ENCODE measurements around the gene SLC25A31. TPM values are rescaled to one million over a fixed set of nuclear protein-coding genes. Genes with fewer than 3 reads are reported as not detected.

SLC25A31 gene
- polyA plus RNA-seq, 4 donors, result not detected

GRCh38 chr4:127771535-127772275, 41.5 kb downstream of the SLC25A31 start:
- DNase-seq (no peak), FAIRE-seq (no peak)
- H3K27ac ChIP-seq (ENCODE audit: low read depth in 1 of 3, low read length in 2 of 3), result no peak overlapping the region
- H3K27me3 ChIP-seq (ENCODE audit: control insufficient read depth in 3 of 3, insufficient read depth in 3 of 3, low read length in 3 of 3), result no peaks in the 10 kb centered on the region
- H3K36me3 ChIP-seq (ENCODE audit: control insufficient read depth in 3 of 3, insufficient read depth in 2 of 3, low read depth in 1 of 3, low read length in 3 of 3), result no peaks in the 10 kb centered on the region
- WGBS, 3 donors, result 35 to 55% (median 42%) methylated on average over 4 of the region's 4 CpGs
- H3K4me3 ChIP-seq (ENCODE audit: low read depth in 1 of 3, low read length in 3 of 3), result no peak overlapping the region
- no peaks in the 10 kb centered on the region for H3K9me3 ChIP-seq (ENCODE audit: control insufficient read depth in 2 of 2, insufficient read depth in 1 of 2, low read depth in 1 of 2, low read length in 1 of 2)
- H3K4me1 ChIP-seq (ENCODE audit: control insufficient read depth in 3 of 3, insufficient read depth in 2 of 3, low read depth in 1 of 3, low read length in 2 of 3), result no peaks in the 10 kb centered on the region

GRCh38 chr4:127772769-127773671, 42.8 kb downstream of the SLC25A31 start:
- H3K27ac ChIP-seq (ENCODE audit: low read depth in 1 of 3, low read length in 2 of 3), result no peak overlapping the region
- H3K4me1 ChIP-seq (ENCODE audit: control insufficient read depth in 3 of 3, insufficient read depth in 2 of 3, low read depth in 1 of 3, low read length in 2 of 3), result no peaks in the 10 kb centered on the region
- no peak overlapping the region for H3K4me3 ChIP-seq (ENCODE audit: low read depth in 1 of 3, low read length in 3 of 3)
- H3K27me3 ChIP-seq (ENCODE audit: control insufficient read depth in 3 of 3, insufficient read depth in 3 of 3, low read length in 3 of 3), result peaks cover 0 to 2% (median 0%) of the 10 kb centered on the region in 3 donors
- no peaks in the 10 kb centered on the region for H3K9me3 ChIP-seq (ENCODE audit: control insufficient read depth in 2 of 2, insufficient read depth in 1 of 2, low read depth in 1 of 2, low read length in 1 of 2)
- WGBS, 3 donors, result 87 to 91% (median 90%) methylated on average over 10 of the region's 10 CpGs
- DNase-seq (no peak), FAIRE-seq (no peak)
- no peaks in the 10 kb centered on the region for H3K36me3 ChIP-seq (ENCODE audit: control insufficient read depth in 3 of 3, insufficient read depth in 2 of 3, low read depth in 1 of 3, low read length in 3 of 3)

DNA sequence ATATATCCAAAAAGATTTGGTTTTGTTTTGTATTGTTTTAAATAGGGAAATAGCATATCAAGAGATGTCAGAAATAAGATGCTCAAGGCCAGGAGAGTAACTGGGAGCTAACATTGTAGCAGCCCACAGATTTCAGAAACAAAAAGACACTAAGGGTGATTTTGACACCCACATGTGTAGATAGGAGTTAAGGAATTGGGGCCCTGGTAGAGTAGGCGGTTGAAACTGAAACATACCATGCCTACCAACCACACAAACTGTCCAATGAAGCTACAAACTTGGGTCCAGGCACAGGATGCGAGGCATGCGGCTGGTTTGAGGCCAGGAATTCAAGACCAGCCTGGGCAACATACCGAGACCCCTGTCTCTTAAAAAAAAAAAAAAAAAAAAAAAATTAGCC, 45.6 kb downstream of the SLC25A31 start:
- no peak for FAIRE-seq
- Histone ChIP-seq H3K9me3 (ENCODE audit: control insufficient read depth in 2 of 2, insufficient read depth in 1 of 2, low read depth in 1 of 2, low read length in 1 of 2) (no peaks in the 10 kb centered on the region), H3K27ac (ENCODE audit: low read depth in 1 of 3, low read length in 2 of 3) (no peak overlapping the region), H3K4me3 (ENCODE audit: low read depth in 1 of 3, low read length in 3 of 3) (no peak overlapping the region), H3K27me3 (ENCODE audit: control insufficient read depth in 3 of 3, insufficient read depth in 3 of 3, low read length in 3 of 3) (peaks cover 0 to 4% (median 2%) of the 10 kb centered on the region in 3 donors), H3K4me1 (ENCODE audit: control insufficient read depth in 3 of 3, insufficient read depth in 2 of 3, low read depth in 1 of 3, low read length in 2 of 3) (no peaks in the 10 kb centered on the region), H3K36me3 (ENCODE audit: control insufficient read depth in 3 of 3, insufficient read depth in 2 of 3, low read depth in 1 of 3, low read length in 3 of 3) (no peaks in the 10 kb centered on the region)
- 93 to 95% (median 93%) methylated on average over 4 of the region's 4 CpGs for WGBS, 3 donors
- no peak for DNase-seq

GRCh38 chr4:127776620-127777019, 46.4 kb downstream of the SLC25A31 start:
- H3K27me3 ChIP-seq (ENCODE audit: control insufficient read depth in 3 of 3, insufficient read depth in 3 of 3, low read length in 3 of 3), result peaks cover 0 to 11% (median 5%) of the 10 kb centered on the region in 3 donors
- H3K36me3 ChIP-seq (ENCODE audit: control insufficient read depth in 3 of 3, insufficient read depth in 2 of 3, low read depth in 1 of 3, low read length in 3 of 3), result no peaks in the 10 kb centered on the region
- DNase-seq (no peak), FAIRE-seq (no peak)
- H3K9me3 ChIP-seq (ENCODE audit: control insufficient read depth in 2 of 2, insufficient read depth in 1 of 2, low read depth in 1 of 2, low read length in 1 of 2), result no peaks in the 10 kb centered on the region
- H3K4me3 ChIP-seq (ENCODE audit: low read depth in 1 of 3, low read length in 3 of 3), result no peak overlapping the region
- 67 to 77% (median 70%) methylated on average over 2 of the region's 2 CpGs for WGBS, 3 donors
- H3K27ac ChIP-seq (ENCODE audit: low read depth in 1 of 3, low read length in 2 of 3), result no peak overlapping the region
- no peaks in the 10 kb centered on the region for H3K4me1 ChIP-seq (ENCODE audit: control insufficient read depth in 3 of 3, insufficient read depth in 2 of 3, low read depth in 1 of 3, low read length in 2 of 3)

- Histone ChIP-seq H3K27me3 (ENCODE audit: control insufficient read depth in 3 of 3, insufficient read depth in 3 of 3, low read length in 3 of 3) (peaks cover 0 to 14% (median 5%) of the 10 kb centered on the region in 3 donors), H3K4me3 (ENCODE audit: low read depth in 1 of 3, low read length in 3 of 3) (no peak overlapping the region), H3K27ac (ENCODE audit: low read depth in 1 of 3, low read length in 2 of 3) (no peak overlapping the region), H3K4me1 (ENCODE audit: control insufficient read depth in 3 of 3, insufficient read depth in 2 of 3, low read depth in 1 of 3, low read length in 2 of 3) (no peaks in the 10 kb centered on the region), H3K36me3 (ENCODE audit: control insufficient read depth in 3 of 3, insufficient read depth in 2 of 3, low read depth in 1 of 3, low read length in 3 of 3) (no peaks in the 10 kb centered on the region), H3K9me3 (ENCODE audit: control insufficient read depth in 2 of 2, insufficient read depth in 1 of 2, low read depth in 1 of 2, low read length in 1 of 2) (no peaks in the 10 kb centered on the region)
- 71 to 78% (median 72%) methylated on average over 3 of the region's 3 CpGs for WGBS, 3 donors
- no peak for DNase-seq
- no peak for FAIRE-seq
Observed at GRCh38 chr4:127777487-127777886, 47.3 kb downstream of the SLC25A31 start.

- H3K27ac ChIP-seq (ENCODE audit: low read depth in 1 of 3, low read length in 2 of 3), result no peak overlapping the region
- FAIRE-seq (no peak), DNase-seq (peak; percentile 5 to 26)
- H3K9me3 ChIP-seq (ENCODE audit: control insufficient read depth in 2 of 2, insufficient read depth in 1 of 2, low read depth in 1 of 2, low read length in 1 of 2), result no peaks in the 10 kb centered on the region
- H3K4me1 ChIP-seq (ENCODE audit: control insufficient read depth in 3 of 3, insufficient read depth in 2 of 3, low read depth in 1 of 3, low read length in 2 of 3), result no peaks in the 10 kb centered on the region
- H3K4me3 ChIP-seq (ENCODE audit: low read depth in 1 of 3, low read length in 3 of 3), result no peak overlapping the region
- no peaks in the 10 kb centered on the region for H3K36me3 ChIP-seq (ENCODE audit: control insufficient read depth in 3 of 3, insufficient read depth in 2 of 3, low read depth in 1 of 3, low read length in 3 of 3)
- H3K27me3 ChIP-seq (ENCODE audit: control insufficient read depth in 3 of 3, insufficient read depth in 3 of 3, low read length in 3 of 3), result peaks cover 0 to 21% (median 5%) of the 10 kb centered on the region in 3 donors
- WGBS, 3 donors, result 9 to 34% (median 13%) methylated on average over 2 of the region's 2 CpGs
Observed at GRCh38 chr4:127778102-127778501, 47.9 kb downstream of the SLC25A31 start.

- 95 to 98% (median 97%) methylated on average over 12 of the region's 12 CpGs for WGBS, 3 donors
- Histone ChIP-seq H3K36me3 (ENCODE audit: control insufficient read depth in 3 of 3, insufficient read depth in 2 of 3, low read depth in 1 of 3, low read length in 3 of 3) (no peaks in the 10 kb centered on the region), H3K4me1 (ENCODE audit: control insufficient read depth in 3 of 3, insufficient read depth in 2 of 3, low read depth in 1 of 3, low read length in 2 of 3) (no peaks in the 10 kb centered on the region), H3K9me3 (ENCODE audit: control insufficient read depth in 2 of 2, insufficient read depth in 1 of 2, low read depth in 1 of 2, low read length in 1 of 2) (no peaks in the 10 kb centered on the region), H3K27ac (ENCODE audit: low read depth in 1 of 3, low read length in 2 of 3) (no peak overlapping the region), H3K27me3 (ENCODE audit: control insufficient read depth in 3 of 3, insufficient read depth in 3 of 3, low read length in 3 of 3) (peaks cover 0 to 29% (median 5%) of the 10 kb centered on the region in 3 donors), H3K4me3 (ENCODE audit: low read depth in 1 of 3, low read length in 3 of 3) (no peak overlapping the region)
- no peak for DNase-seq
- no peak for FAIRE-seq
Observed at GRCh38 chr4:127780598-127780997, 50.4 kb downstream of the SLC25A31 start.

- Histone ChIP-seq H3K4me3 (ENCODE audit: low read depth in 1 of 3, low read length in 3 of 3) (peak overlapping the region; percentile 5 to 82 (median 62)), H3K4me1 (ENCODE audit: control insufficient read depth in 3 of 3, insufficient read depth in 2 of 3, low read depth in 1 of 3, low read length in 2 of 3) (no peaks in the 10 kb centered on the region), H3K27me3 (ENCODE audit: control insufficient read depth in 3 of 3, insufficient read depth in 3 of 3, low read length in 3 of 3) (peaks cover 0 to 29% (median 5%) of the 10 kb centered on the region in 3 donors), H3K36me3 (ENCODE audit: control insufficient read depth in 3 of 3, insufficient read depth in 2 of 3, low read depth in 1 of 3, low read length in 3 of 3) (no peaks in the 10 kb centered on the region), H3K27ac (ENCODE audit: low read depth in 1 of 3, low read length in 2 of 3) (peak overlapping the region in 2 of 3 donors; percentile 46 to 58), H3K9me3 (ENCODE audit: control insufficient read depth in 2 of 2, insufficient read depth in 1 of 2, low read depth in 1 of 2, low read length in 1 of 2) (no peaks in the 10 kb centered on the region)
- no peak for FAIRE-seq
- 13 to 17% (median 14%) methylated on average over 32 to 43 of the region's 43 CpGs for WGBS, 3 donors
- DNase-seq, result peak; percentile 21 to 63
Observed at GRCh38 chr4:127781300-127782024, 51.3 kb downstream of the SLC25A31 start.
